ENCODE data around the gene DPP10. TPM values are rescaled to one million over a fixed set of nuclear protein-coding genes. Genes with fewer than 3 reads are reported as not detected.

The DPP10 gene
- total RNA-seq, 1 donor from 2014 or later: 6.5 TPM

GRCh38 chr2:114545052-114545451, 102.6 kb downstream of the DPP10 start:
- Histone ChIP-seq H3K9me3 (ENCODE audit: low read depth) (no peaks in the 10 kb centered on the region), H2AFZ (replicated peaks) (no peak overlapping the region), H4K20me1 (ENCODE audit: low read depth) (no peaks in the 10 kb centered on the region), H3K4me2 (no peak overlapping the region), H3F3A (ENCODE audit: low read depth) (no peaks in the 10 kb centered on the region), H3K27me3 (no peaks in the 10 kb centered on the region), H3K79me2 (ENCODE audit: low read depth) (no peaks in the 10 kb centered on the region), H3K4me3 (no peak overlapping the region), H3K9ac (no peak overlapping the region), H3K36me3 (no peaks in the 10 kb centered on the region), H3K27ac (no peak overlapping the region), H3K4me1 (no peaks in the 10 kb centered on the region)
- Mint-ChIP-seq H3K27ac (no peak overlapping the region), H3K9me3 (no peaks in the 10 kb centered on the region), H3K4me3 (no peak overlapping the region), H3K4me1 (peaks cover 7% of the 10 kb centered on the region), H3K36me3 (no peaks in the 10 kb centered on the region), H3K27me3 (ENCODE audit: insufficient read depth, low read depth) (no peaks in the 10 kb centered on the region)
- no peak for DNase-seq (ENCODE audit: low spot score)
- TF ChIP-seq EZH2phosphoT487 (IDR thresholded peaks at IDR 0.05) (no peak), EZH2 (IDR thresholded peaks at IDR 0.05) (no peak), CTCF (IDR thresholded peaks at IDR 0.05) (no peak)

GRCh38 chr2:114546531-114546930, 104.1 kb downstream of the DPP10 start:
- Histone ChIP-seq H3K27me3 (no peaks in the 10 kb centered on the region), H3F3A (ENCODE audit: low read depth) (no peaks in the 10 kb centered on the region), H3K4me3 (no peak overlapping the region), H2AFZ (replicated peaks) (no peak overlapping the region), H3K9me3 (ENCODE audit: low read depth) (no peaks in the 10 kb centered on the region), H3K4me1 (no peaks in the 10 kb centered on the region), H3K79me2 (ENCODE audit: low read depth) (no peaks in the 10 kb centered on the region), H3K27ac (no peak overlapping the region), H4K20me1 (ENCODE audit: low read depth) (no peaks in the 10 kb centered on the region), H3K36me3 (no peaks in the 10 kb centered on the region), H3K9ac (no peak overlapping the region), H3K4me2 (no peak overlapping the region)
- Mint-ChIP-seq H3K27me3 (ENCODE audit: insufficient read depth, low read depth) (no peaks in the 10 kb centered on the region), H3K9me3 (no peaks in the 10 kb centered on the region), H3K36me3 (no peaks in the 10 kb centered on the region), H3K27ac (no peak overlapping the region), H3K4me3 (no peak overlapping the region), H3K4me1 (peaks cover 7% of the 10 kb centered on the region)
- no peak for DNase-seq (ENCODE audit: low spot score)
- TF ChIP-seq EZH2 (IDR thresholded peaks at IDR 0.05) (no peak), EZH2phosphoT487 (IDR thresholded peaks at IDR 0.05) (no peak), CTCF (IDR thresholded peaks at IDR 0.05) (no peak)

- TF ChIP-seq CTCF (IDR thresholded peaks at IDR 0.05): no peak
- no peak for TF ChIP-seq EZH2 (IDR thresholded peaks at IDR 0.05)
- TF ChIP-seq EZH2phosphoT487 (IDR thresholded peaks at IDR 0.05): no peak
- no peak for DNase-seq (ENCODE audit: low spot score)
- Mint-ChIP-seq H3K4me3 (no peak overlapping the region), H3K9me3 (no peaks in the 10 kb centered on the region), H3K27ac (no peak overlapping the region), H3K4me1 (peaks cover 7% of the 10 kb centered on the region), H3K27me3 (ENCODE audit: insufficient read depth, low read depth) (no peaks in the 10 kb centered on the region), H3K36me3 (no peaks in the 10 kb centered on the region)
- Histone ChIP-seq H3F3A (ENCODE audit: low read depth) (no peaks in the 10 kb centered on the region), H2AFZ (replicated peaks) (no peak overlapping the region), H3K9me3 (ENCODE audit: low read depth) (no peaks in the 10 kb centered on the region), H3K9ac (no peak overlapping the region), H3K79me2 (ENCODE audit: low read depth) (no peaks in the 10 kb centered on the region), H3K36me3 (no peaks in the 10 kb centered on the region), H3K27ac (no peak overlapping the region), H3K4me1 (no peaks in the 10 kb centered on the region), H3K4me3 (no peak overlapping the region), H3K4me2 (no peak overlapping the region), H3K27me3 (no peaks in the 10 kb centered on the region), H4K20me1 (ENCODE audit: low read depth) (no peaks in the 10 kb centered on the region)
Observed at GRCh38 chr2:114548151-114548550, 105.7 kb downstream of the DPP10 start.

All from neural progenitor cell (in vitro differentiated cells).